HG02938 (cell line): ENCODE results near the gene ATP11A.

Experiments
- ATAC-seq: cut with Tn5 transposase; IDR thresholded peaks from one replicate; pipeline ENCODE4 v1.9.1; 2021; ENCODE audit warnings: mild to moderate bottlenecking, moderate library complexity; ENCODE audit not compliant: unreplicated experiment

Gene ATP11A

DNA sequence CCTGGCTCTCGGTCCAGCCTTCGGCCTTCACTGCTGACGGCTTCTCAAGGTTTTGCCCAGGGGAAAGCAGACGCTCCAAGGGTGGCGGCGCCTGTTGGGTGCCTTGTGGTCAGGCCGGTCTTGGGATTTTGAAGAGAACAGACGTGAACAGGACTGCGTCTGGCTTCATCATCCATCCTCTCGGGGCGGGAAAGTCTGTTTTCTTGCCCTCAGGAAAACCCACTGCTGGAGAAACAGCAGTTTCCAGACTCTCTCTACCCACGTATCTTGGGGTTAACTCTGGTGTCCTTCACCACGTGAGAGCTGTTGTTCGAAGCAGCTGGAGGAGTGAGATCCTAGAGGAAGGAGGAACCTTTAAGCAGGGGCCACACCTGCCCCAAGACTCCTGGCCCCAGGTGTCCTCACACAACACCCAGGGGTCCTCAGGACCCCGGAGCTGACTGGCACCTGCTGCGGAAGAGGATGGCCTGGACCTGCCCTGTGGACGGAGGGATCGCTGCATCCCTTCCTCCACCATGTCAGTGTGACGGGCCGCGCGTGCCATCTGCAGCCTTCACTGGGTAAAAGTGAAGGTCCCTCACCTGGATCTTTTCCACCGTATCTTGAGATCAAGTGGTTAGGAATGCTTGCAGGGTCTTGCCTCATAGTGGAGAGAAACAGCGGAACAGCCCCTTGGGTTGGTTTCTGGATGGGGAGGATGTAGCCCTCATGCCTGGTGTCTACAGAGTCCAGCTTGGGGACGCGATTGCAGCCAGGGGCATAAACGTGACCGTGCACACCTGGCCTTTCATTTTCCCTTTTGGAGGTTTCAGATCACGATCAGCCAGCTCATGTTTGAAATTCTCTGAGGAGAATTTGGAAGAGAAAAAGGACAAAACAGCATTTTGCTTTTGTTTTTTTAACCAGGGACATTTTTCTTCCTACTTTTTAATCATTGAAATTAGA is 209.7 kb downstream of the ATP11A start:
- no peak for ATAC-seq

- no peak for ATAC-seq
These were observed 210.4 kb downstream of the ATP11A start for GRCh38 chr13:112900226-112900600.

- no peak for ATAC-seq
These were observed 210.9 kb downstream of the ATP11A start for GRCh38 chr13:112900691-112901091.

- ATAC-seq, result no peak
These were observed 212.3 kb downstream of the ATP11A start for GRCh38 chr13:112902101-112902651.

GRCh38 chr13:112902669-112903068 is 212.8 kb downstream of the ATP11A start:
- ATAC-seq, result no peak

GRCh38 chr13:112903071-112903577 is 213.3 kb downstream of the ATP11A start:
- ATAC-seq, result no peak

DNA sequence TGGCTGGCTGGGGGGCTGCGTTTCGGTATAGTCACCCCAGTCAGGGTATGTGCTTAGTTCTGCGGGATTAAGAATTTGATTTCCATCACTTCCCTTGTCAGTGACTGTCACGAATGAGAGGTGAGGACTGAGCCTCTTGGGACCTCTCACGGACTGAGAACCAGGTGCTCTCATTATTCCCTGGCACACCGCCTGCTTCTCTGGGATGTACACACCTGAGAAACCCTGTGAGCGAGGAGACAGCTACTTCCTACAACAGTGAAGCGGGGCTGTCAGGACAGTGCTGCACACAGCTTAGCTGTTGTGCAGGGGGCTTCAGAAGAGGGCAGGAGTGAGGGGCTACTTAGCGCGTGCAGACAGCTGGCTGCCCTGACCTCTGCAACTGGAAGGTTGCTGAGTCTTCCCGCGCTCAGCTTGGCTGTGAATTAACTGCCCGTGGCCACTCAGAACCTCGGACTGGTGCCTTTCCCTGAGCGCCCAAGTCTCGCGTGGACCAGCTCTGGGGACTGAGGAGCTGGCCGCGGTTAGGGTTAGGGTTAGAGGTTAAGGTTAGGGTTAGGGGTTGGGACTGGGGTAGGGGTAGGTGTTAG is 213.9 kb downstream of the ATP11A start:
- ATAC-seq, result no peak

GRCh38 chr13:112904436-112904960 is 214.7 kb downstream of the ATP11A start:
- no peak for ATAC-seq

GRCh38 chr13:112905086-112905485 is 215.2 kb downstream of the ATP11A start:
- ATAC-seq, result no peak

GRCh38 chr13:112905619-112905989 is 215.8 kb downstream of the ATP11A start:
- no peak for ATAC-seq

DNA sequence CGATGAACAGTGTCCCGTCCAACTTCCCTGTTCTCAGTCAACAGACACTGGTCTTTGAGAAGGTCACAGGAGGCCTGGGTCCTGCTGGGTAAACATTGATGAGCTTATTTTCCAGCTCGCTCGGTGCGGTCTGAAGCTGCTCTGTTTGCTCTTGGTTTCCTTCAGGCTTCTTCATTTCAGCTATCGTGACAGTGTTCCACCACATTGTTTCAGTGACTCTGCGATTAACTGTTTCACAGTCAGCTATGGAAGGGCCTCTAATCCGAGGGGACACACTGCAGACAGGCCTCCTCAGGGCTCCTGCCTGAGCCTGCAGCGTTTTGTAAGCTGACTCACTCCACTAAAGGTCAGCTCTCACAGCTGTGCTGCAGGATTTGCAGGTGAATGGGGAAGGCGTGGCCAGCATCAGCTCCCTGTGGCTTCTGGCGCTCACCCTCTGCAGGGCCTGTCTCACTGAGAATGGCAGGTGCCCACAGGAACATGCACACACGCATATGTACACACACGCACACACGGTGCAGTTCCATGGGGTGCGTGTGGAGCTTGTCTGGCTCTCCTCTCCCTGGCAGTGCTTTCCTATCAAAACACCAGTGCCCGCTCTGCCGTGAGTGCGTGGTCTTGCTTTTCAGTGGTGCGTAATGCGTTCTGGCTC is 216.3 kb downstream of the ATP11A start:
- no peak for ATAC-seq

- ATAC-seq, result no peak
These were observed 217.4 kb downstream of the ATP11A start for GRCh38 chr13:112907286-112907685.

DNA sequence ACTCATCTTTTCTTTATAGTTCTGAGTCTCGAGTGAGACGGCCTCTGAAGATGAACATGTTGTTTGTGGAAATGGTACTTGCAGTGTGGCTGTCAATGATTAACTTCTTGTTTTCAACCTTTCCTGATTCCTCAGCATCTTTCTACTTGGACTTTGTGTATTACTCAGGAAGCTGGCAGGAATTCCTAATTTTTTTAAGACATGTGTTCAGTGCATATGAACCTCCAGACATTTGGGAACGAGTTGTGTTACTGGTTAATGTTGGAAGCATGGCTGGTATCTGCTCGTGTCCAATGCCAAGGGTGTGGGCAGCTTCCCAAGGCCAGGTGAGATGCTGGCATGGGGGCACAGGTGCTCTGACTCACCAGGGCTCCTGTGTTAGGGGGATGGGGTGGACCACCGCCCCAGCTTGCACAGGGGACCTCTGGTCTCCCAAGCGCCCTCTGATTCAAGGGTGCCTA is 218.1 kb downstream of the ATP11A start:
- no peak for ATAC-seq

DNA sequence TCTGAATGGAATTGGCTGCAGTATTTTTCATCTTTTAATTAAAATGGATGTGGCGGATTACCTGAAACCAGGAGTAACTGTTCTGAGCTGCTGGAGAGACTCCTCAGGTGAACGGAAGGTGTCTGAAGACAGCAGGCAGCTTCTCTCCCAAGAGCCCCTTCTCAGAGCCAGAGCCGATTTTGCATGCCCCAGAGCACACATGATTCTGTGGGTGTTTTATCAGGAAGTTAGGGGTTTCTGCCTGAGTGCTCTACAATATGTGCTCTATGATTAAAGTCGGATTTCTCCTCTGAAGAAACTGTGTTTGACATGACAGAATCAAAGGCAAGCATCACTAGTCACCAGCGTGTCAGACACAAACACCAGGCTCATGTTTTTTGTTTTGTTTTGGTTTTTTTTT is 218.5 kb downstream of the ATP11A start:
- ATAC-seq, result no peak

- ATAC-seq, result no peak
These were observed 220.2 kb downstream of the ATP11A start for GRCh38 chr13:112910016-112910415.

DNA sequence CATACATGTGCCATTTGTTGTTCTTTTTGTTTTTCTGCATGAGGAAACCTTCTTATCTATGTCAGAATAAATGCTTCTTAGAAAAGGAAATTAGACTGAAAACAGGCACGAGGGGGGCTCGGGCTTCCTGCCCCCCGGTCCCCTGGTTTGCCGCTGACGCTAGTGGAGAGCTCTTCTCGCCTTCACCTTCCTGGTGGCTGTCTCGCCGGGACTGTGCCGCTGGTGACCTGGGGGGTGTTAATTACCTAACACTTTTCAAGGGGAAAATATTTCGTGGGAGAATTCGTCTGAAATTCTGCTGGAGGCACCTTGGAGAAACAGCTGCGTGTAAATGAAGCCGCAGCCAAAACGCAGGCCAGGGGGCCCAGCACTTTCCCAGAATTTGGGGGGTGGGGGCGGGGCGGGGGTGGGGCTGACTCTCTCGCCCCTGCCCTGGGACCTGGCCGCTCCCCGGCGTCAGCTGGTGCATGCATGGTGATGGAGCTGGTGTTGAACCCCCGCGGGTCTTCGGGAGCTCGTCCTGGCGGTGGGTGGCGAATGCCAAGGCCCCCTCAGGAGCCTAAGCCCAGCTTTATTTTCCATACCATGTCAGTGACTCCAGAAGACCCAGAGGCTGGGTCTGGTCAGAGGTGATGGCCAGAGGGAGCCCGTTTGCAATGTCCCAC is 220.9 kb downstream of the ATP11A start:
- ATAC-seq, result no peak

DNA sequence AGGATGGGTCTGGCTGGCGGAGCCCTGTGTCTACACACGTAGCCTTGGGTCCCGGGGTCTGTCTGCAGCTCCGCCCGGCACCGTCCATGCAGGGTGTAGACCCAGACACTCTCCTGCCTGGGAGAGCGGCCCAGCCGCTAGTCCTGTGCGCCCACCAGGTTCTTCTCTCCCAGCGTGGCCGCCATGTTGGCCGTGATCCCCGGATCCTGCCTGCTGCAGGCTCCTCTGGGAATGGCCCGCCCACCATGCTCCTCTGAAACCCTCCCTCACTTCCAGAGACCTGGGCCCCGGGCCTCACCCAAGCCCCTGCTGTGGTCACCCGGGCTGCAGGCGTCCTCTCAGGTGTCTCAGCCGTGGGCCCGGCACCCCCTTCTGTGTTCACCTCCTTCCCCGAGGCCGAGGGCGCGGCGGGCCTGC is 221.5 kb downstream of the ATP11A start:
- ATAC-seq, result no peak

DNA sequence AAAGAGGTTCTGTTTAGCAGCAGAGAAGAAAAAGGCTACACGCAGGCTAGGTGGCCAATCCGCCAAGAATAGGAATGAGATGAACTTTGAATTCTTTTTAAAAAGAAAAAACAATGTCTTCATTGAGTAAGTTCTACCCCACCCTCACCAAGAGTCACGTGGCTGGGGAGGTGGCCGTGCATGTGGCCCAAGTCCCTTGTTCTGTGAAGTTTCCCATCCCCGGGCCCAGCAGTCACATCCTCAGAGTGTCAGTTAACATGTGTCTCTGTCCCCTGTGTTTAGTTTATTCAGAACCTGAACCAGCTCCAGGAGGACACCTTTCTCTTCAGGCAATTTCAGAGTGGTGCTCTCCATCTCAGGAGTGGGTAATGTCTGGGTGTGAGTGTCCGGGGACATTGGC is 222.0 kb downstream of the ATP11A start:
- ATAC-seq, result no peak

DNA sequence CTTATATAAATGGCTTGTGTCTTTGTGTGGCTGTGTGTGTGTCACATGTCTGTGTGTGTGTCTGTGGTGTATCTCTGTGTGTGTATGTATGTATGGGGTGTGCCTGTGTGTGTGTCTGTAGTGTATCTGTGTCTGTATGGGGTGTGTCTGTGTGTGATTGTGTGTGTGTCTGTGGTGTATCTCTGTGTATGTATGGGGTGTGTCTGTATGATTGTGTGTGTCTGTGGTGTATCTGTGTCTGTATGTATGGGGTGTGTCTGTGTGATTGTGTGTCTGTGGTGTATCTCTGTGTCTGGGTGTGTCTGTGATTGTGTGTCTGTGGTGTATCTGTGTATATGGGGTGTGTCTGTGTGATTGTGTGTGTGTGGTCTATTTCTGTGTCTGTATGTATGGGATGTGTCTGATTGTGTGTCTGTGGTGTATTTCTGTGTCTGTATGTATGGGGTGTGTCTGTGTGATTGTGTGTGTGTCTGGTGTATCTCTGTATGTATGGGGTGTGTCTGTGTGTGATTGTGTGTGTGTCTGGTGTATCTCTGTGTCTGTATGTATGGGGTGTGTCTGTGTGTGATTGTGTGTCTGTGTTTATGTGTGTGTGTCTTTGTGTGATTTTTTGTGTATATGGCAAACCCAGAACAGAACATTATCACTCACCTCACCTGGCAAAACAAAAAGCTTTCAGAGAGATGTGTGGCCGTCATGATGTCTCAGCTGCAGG is 223.0 kb downstream of the ATP11A start:
- ATAC-seq, result no peak

GRCh38 chr13:112916296-112916695 is 226.5 kb downstream of the ATP11A start:
- no peak for ATAC-seq
